IMR-90 (cell line): ENCODE data around the gene TNFAIP8. TPM values are rescaled to one million over a fixed set of nuclear protein-coding genes. Genes with fewer than 3 reads are reported as not detected.

ENCODE experiments used
- ATAC-seq: fragments of 200-7000 bp; cut with Tn5 transposase; 2 replicates; pipeline ENCODE4 v1.9.1; 2020; ENCODE audit warnings: low read depth, mild to moderate bottlenecking, moderate library complexity
- BruUV-seq: library from RNA; stranded (reverse); fragments of 400-500 nt; replicated peaks from 2 replicates; lab custom pipeline; 2021; lab: Mats Ljungman, UMichigan
- CTCF ChIA-PET: fragments of 300-600 bp; formaldehyde crosslinking; extraction: SDS; loops from one replicate; lab custom pipeline; 2021; ENCODE audit warnings: antibody characterized with exemption; lab: Yijun Ruan, JAX
- POLR2A ChIA-PET: fragments of 300-600 bp; sonication (Branson Sonifier 250); formaldehyde crosslinking; loops from one replicate; lab custom pipeline; 2022; ENCODE audit warnings: antibody characterized with exemption; ENCODE audit not compliant: unreplicated experiment; lab: Charles Lee
- DNase-seq: peaks from one replicate; pipeline ENCODE4 v3.0.0; 2013
- H2AFZ ChIP-seq: replicated peaks from 2 replicates; pipeline ENCODE3; 2013; ENCODE audit warnings: low read length, mild to moderate bottlenecking; ENCODE audit not compliant: poor library complexity
- H2AK5ac ChIP-seq: 2 replicates; pipeline ENCODE4 v1.6.1; 2013; ENCODE audit warnings: low read depth, low read length, inconsistent platforms
- H2AK9ac ChIP-seq: replicated peaks from 2 replicates; pipeline ENCODE3; 2013; ENCODE audit warnings: mild to moderate bottlenecking, low read depth, low read length, moderate library complexity; ENCODE audit not compliant: poor library complexity
- H2BK120ac ChIP-seq: 2 replicates; pipeline ENCODE4 v1.6.1; 2013; ENCODE audit warnings: low read depth, low read length, inconsistent platforms
- H2BK15ac ChIP-seq: 3 replicates; pipeline ENCODE4 v1.6.1; 2013; ENCODE audit warnings: low read depth, low read length, inconsistent platforms
- H2BK20ac ChIP-seq: 2 replicates; pipeline ENCODE4 v1.6.1; 2013; ENCODE audit warnings: low read depth, mild to moderate bottlenecking, inconsistent platforms, low read length, moderate library complexity
- H2BK5ac ChIP-seq: 2 replicates; pipeline ENCODE4 v1.6.1; 2013; ENCODE audit warnings: mild to moderate bottlenecking, low read depth, low read length, inconsistent platforms; ENCODE audit not compliant: poor library complexity, severe bottlenecking
- H3K14ac ChIP-seq: replicated peaks from 2 replicates; pipeline ENCODE4 v1.6.1; 2013; ENCODE audit warnings: low read depth, low read length, inconsistent platforms
- H3K18ac ChIP-seq: 2 replicates; pipeline ENCODE4 v1.6.1; 2013; ENCODE audit warnings: low read depth, low read length, control low read depth
- H3K23ac ChIP-seq: 2 replicates; pipeline ENCODE4 v1.6.1; 2013; ENCODE audit warnings: low read depth, low read length, inconsistent platforms
- H3K27ac ChIP-seq: 2 replicates; pipeline ENCODE4 v1.5.1; 2013; ENCODE audit warnings: mild to moderate bottlenecking, control low read depth, low read length; ENCODE audit not compliant: insufficient read depth
- H3K27me3 ChIP-seq: 2 replicates; pipeline ENCODE4 v1.6.1; 2013; ENCODE audit warnings: low read length; ENCODE audit not compliant: control insufficient read depth, insufficient read depth
- H3K36me3 ChIP-seq: 2 replicates; pipeline ENCODE4 v1.6.1; 2013; ENCODE audit warnings: low read length, mixed read lengths; ENCODE audit not compliant: control insufficient read depth, insufficient read depth
- H3K4ac ChIP-seq: 2 replicates; pipeline ENCODE4 v1.6.1; 2013; ENCODE audit warnings: low read depth, low read length, inconsistent platforms
- H3K4me1 ChIP-seq: 2 replicates; pipeline ENCODE4 v1.6.1; 2013; ENCODE audit warnings: low read length, mixed read lengths; ENCODE audit not compliant: control insufficient read depth, insufficient read depth
- H3K4me2 ChIP-seq: 2 replicates; pipeline ENCODE4 v1.6.1; 2013; ENCODE audit warnings: low read depth, mild to moderate bottlenecking, control low read depth, low read length, moderate library complexity
- H3K4me3 ChIP-seq: 2 replicates; pipeline ENCODE4 v1.5.1; 2013; ENCODE audit warnings: low read depth, mild to moderate bottlenecking, control low read depth, low read length, moderate library complexity; ENCODE audit not compliant: insufficient read depth
- H3K56ac ChIP-seq: 2 replicates; pipeline ENCODE4 v1.6.1; 2013; ENCODE audit warnings: low read length, inconsistent platforms; ENCODE audit not compliant: insufficient read depth; ENCODE audit errors: extremely low read depth
- H3K79me1 ChIP-seq, 2 experiments: 2 replicates each; pipeline ENCODE4 v1.6.1; 2013; ENCODE audit warnings: low read length in 2 of 2, inconsistent platforms in 1 of 2, low read depth in 1 of 2
- H3K9ac ChIP-seq: 2 replicates; pipeline ENCODE4 v1.6.1; 2013; ENCODE audit warnings: low read depth, low read length, control low read depth
- H3K9me1 ChIP-seq: 2 replicates; pipeline ENCODE4 v1.6.1; 2013; ENCODE audit warnings: low read length, inconsistent platforms; ENCODE audit not compliant: insufficient read depth
- H3K9me3 ChIP-seq: 2 replicates; pipeline ENCODE4 v1.6.1; 2013; ENCODE audit warnings: low read length; ENCODE audit not compliant: control insufficient read depth, insufficient read depth
- H4K20me1 ChIP-seq: 2 replicates; pipeline ENCODE4 v1.6.1; 2013; ENCODE audit warnings: low read length, inconsistent platforms; ENCODE audit not compliant: insufficient read depth
- H4K5ac ChIP-seq: 2 replicates; pipeline ENCODE4 v1.6.1; 2013; ENCODE audit warnings: mild to moderate bottlenecking, low read depth, low read length, control low read depth
- H4K8ac ChIP-seq, 2 experiments: 2 replicates each; pipeline ENCODE4 v1.6.1; 2013; ENCODE audit warnings: low read depth in 2 of 2, low read length in 2 of 2, control low read depth in 1 of 2, inconsistent platforms in 1 of 2
- H4K91ac ChIP-seq: 2 replicates; pipeline ENCODE4 v1.6.1; 2013; ENCODE audit warnings: low read depth, low read length, inconsistent platforms; ENCODE audit not compliant: insufficient read depth
- FOS ChIP-seq: fragments of 150-350 bp; IDR thresholded peaks from 2 replicates; pipeline ENCODE4 v1.6.1; 2016; ENCODE audit warnings: low read depth, low read length
- MAFK ChIP-seq: IDR thresholded peaks from 2 replicates; pipeline ENCODE4 v1.6.1; 2012; ENCODE audit warnings: low read depth, low read length, improper control_type of control experiment
- MAZ ChIP-seq: IDR thresholded peaks from 2 replicates; pipeline ENCODE4 v1.6.1; 2012; ENCODE audit warnings: low read depth, mild to moderate bottlenecking, low read length, improper control_type of control experiment, moderate library complexity, borderline replicate concordance
- MXI1 ChIP-seq: IDR thresholded peaks from 2 replicates; pipeline ENCODE4 v1.6.1; 2012; ENCODE audit warnings: low read depth, mild to moderate bottlenecking, low read length, moderate library complexity, borderline replicate concordance
- POLR2A ChIP-seq: IDR thresholded peaks from 2 replicates; pipeline ENCODE4 v1.6.1; 2012; ENCODE audit warnings: mild to moderate bottlenecking, low read depth, low read length
- SMC3 ChIP-seq: fragments of 150-350 bp; IDR thresholded peaks from 2 replicates; pipeline ENCODE4 v1.6.1; 2016; ENCODE audit warnings: low read depth, mild to moderate bottlenecking, antibody characterized with exemption, low read length, moderate library complexity
- USF2 ChIP-seq: fragments of 150-350 bp; IDR thresholded peaks from 2 replicates; pipeline ENCODE4 v1.6.1; 2017; ENCODE audit warnings: mild to moderate bottlenecking, antibody characterized with exemption, low read length, low read depth
- WGBS, 2 experiments: methylation state at CpG; one replicate each; pipeline versions ENCODE4 v1.1.5 to v1.1.7; 2013; ENCODE audit warnings: missing lambda C conversion rate in 2 of 2; ENCODE audit not compliant: insufficient read length in 1 of 2; ENCODE audit errors: extremely low coverage in 2 of 2; 5-methylcytosine and 5-hydroxymethylcytosine counted together
- dilution Hi-C: fragments of 300-500 bp; cut with HindIII; formaldehyde crosslinking; loops from one replicate; pipeline ENCODE4 v1.14.3; 2018; ENCODE audit warnings: low sequenced_read_pairs; ENCODE audit not compliant: unreplicated experiment
- in situ Hi-C: fragments of 300-500 bp; cut with MboI; formaldehyde crosslinking; loops from 3 replicates; pipeline ENCODE4 v1.14.3; 2019; ENCODE audit warnings: low sequenced_read_pairs, inconsistent platforms, mixed read lengths
- intact Hi-C: fragments of 100-400 bp; cut with micrococcal nuclease; formaldehyde crosslinking; loops from 2 replicates; pipeline ENCODE4 v1.10.0; 2022
- polyA plus RNA-seq, 3 experiments: library from polyadenylated mRNA; depleted of rRNA; stranded (reverse); fragments of >200 nt; gene quantifications; 2 replicates each; pipeline ENCODE4 v1.2.3, GENCODE V29; 2012; ENCODE audit warnings: low replicate concordance in 1 of 3
- total RNA-seq: library from RNA; depleted of rRNA; stranded (reverse); fragments of >200 nt; gene quantifications from 2 replicates; pipeline ENCODE4 v1.2.3, GENCODE V29; 2012

TNFAIP8 gene
- total and polyA plus RNA-seq, 2 of the 4 experiments (the other 2 are of a cell fraction), result 20.3 to 29.9 TPM

- Histone ChIP-seq H3K4me3 (no peak overlapping the region), H2BK15ac (no peak overlapping the region), H2AK5ac (no peak overlapping the region), H4K20me1 (no peaks in the 10 kb centered on the region), H2AK9ac (no peak overlapping the region), H3K36me3 (no peaks in the 10 kb centered on the region), H2AFZ (no peak overlapping the region), H3K9me3 (no peaks in the 10 kb centered on the region), H2BK120ac (0 out of 2 replicates have a peak overlapping the region, but pooled peaks have one; percentile 14), H3K4me2 (no peak overlapping the region), H3K9ac (no peak overlapping the region), H3K27ac (peak overlapping the region; percentile 54; the same call in 1 of the 2 replicates), H4K91ac (no peak overlapping the region), H3K18ac (peak overlapping the region; percentile 28; the same call in 1 of the 2 replicates), H3K56ac (no peak overlapping the region), H3K4me1 (peaks cover 7% of the 10 kb centered on the region), H4K8ac (peak overlapping the region in 1 of 2 experiments; percentile 46; a peak in 2 of 4 replicates), H3K9me1 (no peaks in the 10 kb centered on the region; the same call in 1 of the 2 replicates), H3K4ac (no peak overlapping the region), H3K23ac (no peak overlapping the region), H3K79me1 (peaks cover 3 to 16% of the 10 kb centered on the region in 2 experiments; a peak in 3 of 4 replicates), H3K14ac (no peak overlapping the region; the same call in 1 of the 2 replicates), H2BK5ac (peak overlapping the region; percentile 5), H2BK20ac (no peak overlapping the region; the same call in 1 of the 2 replicates), H3K27me3 (no peaks in the 10 kb centered on the region), H4K5ac (peak overlapping the region; percentile 5; the same call in 1 of the 2 replicates)
- in situ Hi-C loops, result no loop called here
- CTCF ChIA-PET, result interaction anchor here (1.1 kb wide), 1 partner anchor 69 kb away, joined by 4 read pairs; no protein-coding TSS in a partner anchor
- DNase-seq (no peak), ATAC-seq (no peak; the same call in 1 of the 2 replicates)
- POLR2A ChIA-PET, result no interaction called here
- intact Hi-C loops, result no loop called here
- no TSS peak for BruUV-seq
- no CpG with 5 or more reads among the region's 1 CpG for WGBS, 2 experiments
- TF ChIP-seq USF2 (no peak), MAZ (no peak), FOS (no peak), POLR2A (no peak), MAFK (no peak), SMC3 (no peak), MXI1 (no peak)
- dilution Hi-C loops, result no loop called here
These were observed 13.4 kb upstream of the TNFAIP8 start for GRCh38 chr5:119342406-119342805.
